HG02885 (cell line): Measurements from ENCODE around the gene TMEM89.

Experiments used
- ATAC-seq: cut with Tn5 transposase; IDR thresholded peaks from one replicate; pipeline ENCODE4 v1.9.1; 2021; ENCODE audit warnings: mild to moderate bottlenecking; ENCODE audit not compliant: unreplicated experiment, poor library complexity

TMEM89 gene

DNA sequence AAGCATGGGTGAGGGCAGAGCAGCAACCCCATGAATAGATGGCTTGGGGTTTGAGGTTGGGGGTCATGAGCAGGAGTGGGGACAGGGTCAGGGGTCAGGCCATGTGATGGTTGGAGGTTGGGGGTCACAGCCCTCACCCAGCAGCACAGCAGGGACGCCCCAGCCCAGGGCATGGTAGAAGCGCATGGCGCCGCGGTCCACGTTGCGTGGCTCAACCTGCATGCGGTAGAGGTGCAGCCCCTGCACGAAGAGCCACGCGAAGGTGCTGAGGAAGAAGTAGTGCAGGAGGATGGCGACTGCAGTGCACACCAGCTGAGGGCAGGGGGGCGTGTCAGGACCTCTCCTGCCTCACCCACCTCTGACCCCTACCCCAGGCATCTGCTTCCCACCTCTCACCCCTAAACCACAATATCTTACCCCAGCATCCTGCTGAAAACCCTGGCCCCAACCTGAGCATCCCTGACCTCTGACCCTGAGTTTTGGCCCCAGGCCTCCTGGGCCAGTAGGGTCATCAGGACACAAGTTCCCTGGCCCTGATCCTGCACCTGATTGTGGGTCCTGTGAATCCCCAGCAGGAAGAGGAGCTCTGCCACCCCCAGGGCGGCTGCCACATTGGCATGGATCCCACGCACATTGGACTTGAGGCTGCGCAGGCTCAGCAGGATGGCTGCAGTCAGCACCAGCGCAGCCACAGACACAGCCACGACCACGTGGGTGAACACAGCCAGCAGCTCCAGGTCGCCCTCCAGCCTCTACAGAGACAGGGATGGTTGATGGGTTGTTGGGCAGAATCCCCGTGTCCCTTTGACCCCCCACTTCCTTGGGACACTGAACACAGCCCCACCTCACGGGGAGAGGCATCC lies 23.6 kb upstream of the TMEM89 start:
- ATAC-seq: no peak

DNA sequence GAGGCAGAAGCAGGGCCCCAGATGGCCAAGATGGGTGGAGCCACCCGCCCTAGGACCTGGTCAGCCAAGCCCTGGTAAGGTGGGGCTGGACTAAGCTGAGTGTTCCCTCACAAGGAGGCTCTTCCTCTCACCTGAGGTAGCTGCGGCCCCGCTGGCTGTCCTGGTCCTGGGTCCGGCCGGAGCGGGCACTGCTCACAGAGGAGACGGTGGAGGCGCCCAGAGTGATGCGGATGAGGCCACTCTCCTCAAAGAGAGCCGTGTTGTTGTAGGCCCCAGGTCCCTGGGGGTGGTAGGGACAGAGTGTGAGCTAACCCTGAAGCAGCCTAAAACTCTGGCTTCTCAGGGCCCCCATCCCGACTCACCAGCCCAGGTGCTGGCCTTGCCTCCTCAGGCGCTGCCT lies 21.0 kb upstream of the TMEM89 start:
- ATAC-seq: no peak

DNA sequence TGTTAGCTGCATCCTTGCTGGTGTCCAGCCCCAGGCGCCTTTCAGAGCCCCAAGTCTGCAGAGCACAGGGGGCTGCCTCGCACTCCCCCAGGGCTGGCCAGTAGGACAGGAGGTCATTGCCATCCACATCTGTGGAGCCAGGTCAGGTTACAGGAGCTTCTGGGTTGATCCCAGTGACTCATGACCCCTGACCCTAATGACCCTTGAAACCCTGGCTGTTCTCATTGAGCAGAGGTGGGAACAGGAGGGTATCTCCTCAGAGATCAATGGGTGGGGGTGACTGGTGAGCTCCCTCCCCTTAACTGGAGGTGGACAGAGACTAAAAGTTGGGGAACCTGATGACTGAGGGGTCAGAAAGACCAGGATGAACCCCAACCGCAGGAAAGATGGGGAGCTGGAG lies 19.8 kb upstream of the TMEM89 start:
- ATAC-seq: no peak

DNA sequence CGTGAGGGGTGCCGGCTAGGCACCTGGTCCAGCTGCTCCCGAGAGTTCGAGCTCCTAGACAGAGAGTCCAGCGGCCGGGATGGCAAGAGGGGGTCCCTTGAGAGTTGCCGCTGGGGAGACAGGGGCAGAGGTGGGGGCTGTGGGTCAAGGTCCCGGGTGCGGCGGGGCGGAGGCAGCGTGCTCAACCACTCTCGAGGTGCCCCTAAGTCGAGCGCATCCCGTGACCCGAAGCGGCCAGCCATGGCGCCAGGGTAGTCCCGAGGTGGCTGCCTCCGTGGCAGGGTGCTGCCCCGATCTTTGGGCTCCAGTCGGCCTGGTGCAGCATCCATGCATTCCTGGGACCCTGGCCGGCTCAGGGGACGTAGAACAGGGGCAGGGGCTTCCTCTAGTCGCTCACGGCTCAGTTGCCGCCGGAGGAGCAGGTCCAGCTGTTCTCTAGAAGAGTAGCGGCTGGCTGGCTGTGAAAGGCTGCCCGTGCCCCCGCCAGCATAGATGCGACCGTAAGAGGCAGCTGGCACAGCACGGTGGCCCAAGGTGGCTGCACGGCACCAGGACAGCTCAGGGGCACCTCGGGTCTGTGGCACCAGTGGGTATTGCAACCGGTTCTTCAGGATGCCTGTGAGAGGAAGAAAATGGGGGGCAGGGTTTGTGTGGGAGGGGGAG lies 18.5 kb upstream of the TMEM89 start:
- no peak for ATAC-seq

DNA sequence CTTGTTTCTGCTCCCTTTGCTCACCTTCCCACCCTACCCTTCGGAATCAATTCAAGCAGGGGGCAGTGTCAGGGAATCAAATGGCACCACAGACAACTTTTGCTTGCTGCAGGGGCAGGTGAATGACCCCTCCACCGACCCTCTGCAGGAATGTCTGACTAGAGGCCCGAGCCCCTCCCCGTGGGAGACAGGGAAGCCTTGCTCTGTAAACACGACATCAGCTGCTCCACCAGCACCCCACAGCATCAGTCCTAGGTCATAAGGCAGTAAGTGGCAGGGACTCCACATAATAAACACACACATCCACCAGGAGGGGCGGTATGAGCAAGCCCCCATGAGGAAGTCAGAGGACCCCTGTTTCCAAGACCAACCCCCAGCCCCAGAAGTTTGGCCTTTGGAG lies 15.7 kb upstream of the TMEM89 start:
- no peak for ATAC-seq

DNA sequence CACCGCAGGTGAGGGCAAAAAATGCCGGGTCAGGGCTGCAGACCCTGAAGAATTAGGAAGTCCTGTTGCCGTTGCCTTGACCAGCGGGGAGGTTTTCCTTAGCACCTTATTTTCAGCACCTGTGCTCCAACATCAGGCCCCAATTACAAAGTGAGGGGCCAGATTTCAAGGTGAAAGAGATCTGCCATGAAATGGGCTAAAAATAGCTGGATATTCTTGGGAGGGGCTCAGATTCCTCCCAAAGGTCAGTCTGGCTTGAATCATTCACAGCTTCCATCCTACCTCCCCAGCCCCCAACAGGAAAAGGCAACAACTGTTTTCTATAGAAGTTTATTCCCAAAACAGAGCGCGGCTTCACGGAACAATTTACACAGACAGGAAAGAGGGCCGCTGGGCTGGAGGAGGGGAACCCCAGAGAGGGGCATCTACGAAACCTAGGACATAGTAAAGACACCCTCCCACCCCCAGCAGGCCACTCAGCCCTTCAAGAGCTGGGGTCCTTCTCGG lies 14.6 kb upstream of the TMEM89 start:
- no peak for ATAC-seq

DNA sequence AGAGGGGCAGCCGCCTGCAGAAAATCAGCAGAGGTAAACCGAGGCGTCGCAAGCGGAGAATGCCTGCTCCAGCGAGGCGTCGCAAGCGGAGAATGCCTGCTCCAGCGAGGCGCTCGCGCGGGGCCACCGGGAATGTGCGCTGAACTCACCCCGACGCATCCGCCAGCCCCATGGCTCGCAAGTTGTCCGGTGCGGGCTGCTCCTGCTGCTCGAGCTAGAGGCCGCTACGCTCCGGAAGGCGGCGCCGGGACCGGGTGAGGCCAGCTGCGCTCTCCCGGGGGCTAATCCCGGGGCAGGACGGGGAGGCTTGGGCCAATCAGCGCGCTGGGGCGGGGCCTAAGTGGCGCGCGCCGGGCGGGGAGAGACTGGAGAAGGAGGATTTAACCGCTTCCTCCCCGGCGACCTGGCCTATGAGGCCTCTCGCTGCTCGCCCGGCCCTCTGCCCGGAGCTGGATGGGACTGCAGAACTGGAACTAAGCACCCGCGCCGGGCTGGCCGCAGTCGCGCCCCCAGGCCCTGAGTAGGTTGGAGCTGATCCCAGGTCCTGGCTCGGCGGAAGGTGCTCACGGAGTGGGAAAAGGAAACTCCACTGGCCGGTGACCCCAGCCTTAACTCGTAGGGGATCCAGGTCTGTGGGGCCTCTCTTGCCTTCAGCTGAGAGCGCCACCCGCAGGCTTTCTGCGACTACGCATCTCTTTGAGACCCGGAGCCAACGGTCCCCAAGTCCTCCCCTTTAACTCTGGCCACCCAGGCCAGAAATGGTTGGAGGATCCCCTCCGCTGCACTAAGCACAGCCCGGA lies 13.9 kb upstream of the TMEM89 start, which contains the start of gene SLC26A6:
TSS of gene SLC26A6 (minus strand) at position 240 of the 800 bp plus-strand sequence. CDS start at position 172, 68 bp downstream.
- peak; percentile 95 for ATAC-seq

DNA sequence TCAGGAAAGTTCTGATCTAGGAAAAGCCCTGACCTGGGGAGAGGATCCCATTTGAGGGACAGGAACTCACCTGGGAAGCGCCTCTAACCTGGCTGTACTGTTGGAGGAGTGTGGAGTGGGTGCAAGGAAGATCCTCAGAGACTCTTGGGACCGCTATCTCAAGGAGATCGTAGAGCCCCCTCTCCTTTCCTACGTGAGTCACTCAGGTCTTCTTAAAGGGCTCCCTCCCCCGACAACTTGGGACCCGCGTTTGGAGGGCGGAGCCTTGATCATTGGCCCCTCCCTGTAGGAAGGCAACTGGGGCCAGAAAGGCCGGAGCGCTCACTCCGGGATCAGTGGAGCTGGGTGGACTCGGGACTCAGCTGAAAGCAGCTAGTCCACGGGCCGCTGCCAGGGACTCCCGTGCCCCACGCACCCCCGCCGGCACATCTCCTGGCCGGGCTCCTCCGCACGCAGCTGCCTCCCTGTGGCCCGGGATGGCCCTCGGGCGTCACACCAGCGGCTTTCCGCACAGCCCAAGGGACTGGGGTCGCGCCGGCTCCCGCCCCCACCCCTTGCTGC lies 13.2 kb upstream of the TMEM89 start:
- peak; percentile 32 for ATAC-seq

DNA sequence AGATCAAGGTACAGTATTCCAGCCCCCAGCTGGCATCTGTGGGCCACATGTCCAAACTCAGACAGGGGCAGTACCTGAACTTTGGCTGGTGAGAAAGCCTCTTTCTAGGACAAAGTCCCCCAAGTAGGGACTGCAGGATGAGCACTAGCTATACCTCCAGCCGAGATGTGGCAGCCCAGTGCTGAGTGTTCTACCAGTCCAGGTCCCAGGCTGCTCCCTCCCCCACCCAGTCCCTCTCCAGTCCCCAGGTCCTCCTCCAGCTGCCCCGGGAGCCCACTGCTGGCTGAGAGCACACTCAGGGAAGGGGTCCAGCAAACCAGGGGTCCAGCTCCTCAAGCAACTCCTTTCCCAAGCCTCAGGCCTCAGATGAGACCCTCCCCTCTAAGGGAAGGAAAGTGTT lies 12.2 kb upstream of the TMEM89 start:
- ATAC-seq: no peak

DNA sequence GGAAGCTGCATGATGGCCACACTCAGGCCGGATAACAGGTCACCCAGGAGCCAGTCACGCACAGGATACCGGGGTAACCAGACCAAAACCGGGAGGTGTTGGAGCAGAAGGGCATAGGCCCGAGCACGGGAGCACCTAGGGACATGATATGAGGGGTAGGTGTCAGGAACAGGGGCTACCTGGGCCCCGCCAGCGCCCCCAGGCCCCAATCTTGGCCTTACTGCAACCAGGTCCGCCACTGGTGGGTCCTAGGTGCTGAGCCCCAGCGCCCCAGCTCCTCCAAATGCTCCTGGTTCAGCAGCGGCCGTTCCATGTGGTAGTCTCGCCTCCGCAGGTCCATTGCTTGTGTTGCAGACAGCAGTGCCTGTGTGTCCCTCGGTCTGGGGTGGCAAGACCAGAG lies 11.7 kb upstream of the TMEM89 start:
- ATAC-seq: no peak

DNA sequence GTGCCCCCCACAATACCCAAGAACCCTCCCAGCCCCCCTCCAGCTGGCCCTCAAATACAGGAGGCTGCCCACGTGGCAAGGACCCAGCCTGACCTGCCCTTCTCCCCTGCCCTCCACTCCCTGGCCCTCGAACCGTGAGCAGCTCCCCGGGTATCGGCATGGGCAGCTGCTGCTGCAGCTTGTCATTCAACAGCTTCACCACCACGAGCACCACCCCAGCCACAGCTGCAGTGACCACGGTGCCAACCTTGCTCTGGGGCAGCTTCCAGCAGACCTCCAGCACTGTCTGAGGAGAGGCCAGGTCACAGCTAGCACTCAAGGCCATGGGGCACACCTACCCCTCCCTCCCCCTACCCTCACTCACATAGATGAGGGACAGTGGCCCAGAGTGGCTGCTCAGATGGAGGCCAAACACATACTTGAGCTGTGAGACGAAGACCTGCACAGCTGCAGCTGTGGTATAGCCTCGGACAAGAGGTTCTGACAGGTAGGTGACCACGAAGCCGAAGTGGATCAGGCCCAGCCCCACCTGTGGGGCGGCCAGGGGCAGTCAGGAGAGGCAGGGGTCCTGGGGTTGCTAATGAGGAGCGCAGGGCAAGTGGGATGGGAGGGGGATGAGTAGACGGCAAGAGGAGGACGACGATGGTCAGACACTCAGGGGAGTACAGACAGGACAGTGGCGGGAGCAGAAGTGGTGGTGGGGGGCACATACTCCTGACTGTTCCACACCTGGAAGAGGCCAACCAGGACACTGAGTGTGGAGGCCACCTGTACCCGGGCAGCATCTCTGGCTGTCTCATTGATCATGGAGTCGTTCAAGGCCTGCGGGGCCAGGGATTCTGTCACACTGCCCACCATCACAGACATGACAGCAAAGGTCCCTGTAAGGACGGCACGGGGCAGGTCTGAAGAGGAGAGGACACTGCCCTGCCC lies 10.2 kb upstream of the TMEM89 start:
- ATAC-seq: no peak

DNA sequence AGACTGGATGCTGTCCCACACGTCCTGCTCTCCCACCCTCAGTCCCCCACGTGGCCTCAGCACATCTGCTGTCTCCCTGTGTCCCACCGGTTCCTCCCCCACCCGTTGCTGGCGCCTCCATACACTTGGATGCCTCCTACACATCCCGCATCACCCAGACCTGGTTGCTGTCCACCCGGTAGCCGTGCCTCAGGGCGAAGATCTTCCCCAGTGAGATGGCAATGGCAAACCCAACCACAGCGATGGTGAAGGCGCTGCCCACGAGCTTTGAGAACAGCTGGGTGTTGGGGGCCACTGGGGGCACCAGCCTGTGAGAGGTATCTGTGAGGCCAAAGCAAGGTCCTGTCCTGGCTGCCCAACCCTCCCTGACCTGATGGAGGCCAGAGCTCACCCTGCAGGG lies 9.3 kb upstream of the TMEM89 start:
- no peak for ATAC-seq

DNA sequence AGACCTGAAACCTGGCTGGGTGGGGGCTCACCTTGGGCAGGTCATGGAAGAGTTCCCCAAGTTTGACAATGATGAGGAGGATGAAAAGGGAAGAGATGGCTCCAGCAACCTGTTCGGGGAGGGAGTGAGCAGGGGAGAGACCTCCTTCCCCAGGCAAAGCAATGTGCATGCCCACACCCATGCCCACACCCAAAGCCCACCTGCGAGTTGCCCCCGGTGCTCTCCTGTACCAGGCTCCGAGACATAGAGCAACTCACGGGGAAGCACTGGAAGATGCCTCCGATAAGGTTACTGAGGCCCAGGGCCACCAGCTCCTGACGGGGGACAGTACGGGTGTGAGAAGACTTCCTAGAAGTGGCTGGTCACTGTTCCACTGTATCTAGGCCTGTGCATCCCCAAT lies 8.8 kb upstream of the TMEM89 start:
- ATAC-seq: no peak

DNA sequence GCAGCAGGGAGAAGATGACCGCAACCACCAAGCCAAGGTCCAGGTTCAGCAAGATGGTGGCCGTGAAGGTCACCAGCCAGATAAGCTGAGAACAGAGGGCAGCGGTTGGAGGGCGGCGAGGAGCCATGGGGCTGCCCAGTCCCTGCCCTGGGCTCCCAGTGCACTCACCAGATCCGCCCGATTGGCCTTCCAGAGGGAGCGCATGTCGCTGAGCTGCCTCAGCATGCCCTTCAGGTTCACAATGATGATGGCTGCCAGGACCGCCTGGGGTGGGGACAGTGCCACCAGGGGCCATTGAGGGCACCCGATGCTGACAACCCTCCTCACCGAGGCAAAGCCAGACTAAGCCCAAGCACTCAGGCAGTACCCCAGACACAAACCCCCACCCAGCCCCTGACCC lies 8.3 kb upstream of the TMEM89 start:
- ATAC-seq: no peak

DNA sequence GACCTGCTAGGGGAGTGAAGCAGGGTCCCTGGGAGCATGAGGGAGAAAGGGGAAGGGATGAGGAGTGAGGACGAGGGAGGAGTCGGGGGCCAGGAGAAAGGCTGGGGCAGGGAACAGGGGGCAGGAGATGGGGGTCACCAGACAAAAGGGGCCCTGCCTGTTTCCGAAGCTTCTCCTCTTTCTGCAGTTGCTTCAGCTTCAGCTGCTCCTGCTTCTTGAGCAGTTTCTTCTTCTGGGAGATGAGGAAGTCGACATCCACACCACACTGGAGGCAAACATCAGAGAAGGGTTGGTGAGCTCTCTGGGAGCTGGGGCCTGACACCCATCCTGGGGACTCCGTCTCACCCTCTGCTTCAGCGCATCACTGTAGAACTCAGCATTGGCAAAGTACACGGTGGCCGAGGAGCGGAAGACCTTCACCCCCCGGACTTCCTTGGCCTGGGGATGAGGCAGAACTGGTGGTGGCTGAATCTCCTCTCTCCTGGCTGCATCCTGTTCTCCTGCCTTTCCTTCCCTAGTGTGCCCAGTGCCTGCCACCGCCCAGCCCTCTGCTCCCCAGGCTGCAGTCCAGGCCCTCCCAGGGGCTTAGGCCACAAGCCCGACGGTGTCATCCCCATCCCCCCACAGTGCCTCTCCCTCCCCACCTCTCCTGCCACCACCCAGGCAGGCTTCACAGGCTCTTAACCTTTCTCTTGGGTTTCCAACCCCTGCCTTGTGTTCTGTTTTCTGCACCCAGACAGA lies 6.9 kb upstream of the TMEM89 start:
- ATAC-seq: no peak

DNA sequence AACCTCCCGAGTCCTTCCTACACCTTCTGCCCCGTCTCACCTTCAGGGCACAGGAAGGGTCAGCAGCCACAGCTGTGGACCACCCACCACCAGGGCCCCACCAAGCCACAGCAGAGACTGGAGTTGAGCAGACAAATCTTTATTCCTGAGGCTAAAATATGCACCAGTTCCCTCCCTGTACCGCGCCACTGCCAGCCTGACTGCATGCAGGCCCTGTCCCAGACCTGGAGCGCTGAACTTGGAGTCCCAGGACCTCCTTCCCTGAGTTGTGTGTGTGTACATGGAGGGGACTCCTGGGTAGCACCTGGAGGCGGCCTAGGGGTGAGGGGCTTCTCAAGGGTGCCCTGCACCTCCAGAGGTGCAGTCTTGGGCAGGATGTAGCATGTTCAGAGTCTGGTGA lies 4.0 kb upstream of the TMEM89 start:
- ATAC-seq: no peak

DNA sequence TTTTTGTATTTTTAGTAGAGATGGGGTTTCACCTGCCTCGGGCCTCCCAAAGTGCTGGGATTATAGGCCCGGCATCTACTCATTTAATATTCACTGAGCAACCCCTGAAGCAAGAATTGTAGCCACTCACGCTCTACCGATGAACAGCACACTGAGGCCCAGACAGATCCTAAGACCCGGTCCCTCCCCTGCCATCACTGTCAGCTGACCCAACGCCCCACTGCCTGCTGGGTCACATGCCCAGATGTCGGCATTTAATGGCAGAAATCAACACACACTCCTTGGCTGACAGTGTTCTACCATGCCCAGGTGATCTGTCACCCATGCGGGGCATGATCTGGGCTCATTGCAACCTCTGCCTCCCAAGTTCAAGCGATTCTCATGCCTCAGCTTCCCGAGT lies 3.2 kb upstream of the TMEM89 start:
- ATAC-seq: no peak

DNA sequence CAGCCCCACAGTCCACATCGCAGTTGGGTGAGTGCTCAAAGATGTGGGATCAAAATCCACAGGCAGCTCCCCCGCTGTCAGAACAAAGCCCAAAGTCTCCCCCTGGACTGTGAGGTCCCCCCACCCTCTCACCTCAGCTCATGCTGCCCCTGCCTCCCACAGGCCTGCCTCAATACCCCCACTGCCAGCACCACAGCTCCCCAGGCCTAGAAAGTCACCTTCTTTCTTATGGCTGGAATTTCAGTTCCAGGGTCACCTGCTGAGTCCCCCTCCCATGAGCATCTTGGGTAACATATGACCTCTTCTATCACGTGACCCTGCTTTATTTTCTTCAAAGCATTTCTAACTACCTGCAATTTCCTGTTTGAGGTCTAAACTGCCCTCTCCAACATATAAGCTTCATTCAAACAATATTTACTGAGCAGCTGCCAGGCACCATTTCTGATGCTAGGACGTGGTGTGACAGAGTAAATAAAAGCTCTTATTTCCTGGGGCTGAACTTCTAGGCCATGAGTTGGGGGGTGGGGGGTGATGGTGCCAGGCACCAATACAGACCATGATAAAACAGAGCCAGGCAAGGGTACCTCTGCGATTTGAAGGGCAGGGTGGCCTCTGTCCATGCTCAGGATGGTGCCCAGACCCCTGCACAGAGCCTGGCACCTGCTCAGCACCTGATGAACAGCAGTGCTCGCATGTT lies 2.4 kb upstream of the TMEM89 start:
- no peak for ATAC-seq
